ENCODE data around the gene PAX5. TPM values are rescaled to one million over a fixed set of nuclear protein-coding genes. Genes with fewer than 3 reads are reported as not detected.
A peak's percentile ranks its signal among the peaks of the same experiment; 100 is the strongest.

PAX5 gene
- total RNA-seq, 1 experiment from 2014 or later: 6.6 TPM

GRCh38 chr9:37038302-37038942, 4.4 kb upstream of the PAX5 start (continued):
- no peak for TF ChIP-seq MLX (CRISPR knock-in tag; IDR thresholded peaks at IDR 0.05)
- TF ChIP-seq, protein P1, sequence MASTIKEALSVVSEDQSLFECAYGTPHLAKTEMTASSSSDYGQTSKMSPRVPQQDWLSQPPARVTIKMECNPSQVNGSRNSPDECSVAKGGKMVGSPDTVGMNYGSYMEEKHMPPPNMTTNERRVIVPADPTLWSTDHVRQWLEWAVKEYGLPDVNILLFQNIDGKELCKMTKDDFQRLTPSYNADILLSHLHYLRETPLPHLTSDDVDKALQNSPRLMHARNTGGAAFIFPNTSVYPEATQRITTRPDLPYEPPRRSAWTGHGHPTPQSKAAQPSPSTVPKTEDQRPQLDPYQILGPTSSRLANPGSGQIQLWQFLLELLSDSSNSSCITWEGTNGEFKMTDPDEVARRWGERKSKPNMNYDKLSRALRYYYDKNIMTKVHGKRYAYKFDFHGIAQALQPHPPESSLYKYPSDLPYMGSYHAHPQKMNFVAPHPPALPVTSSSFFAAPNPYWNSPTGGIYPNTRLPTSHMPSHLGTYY (CRISPR knock-in tag; IDR thresholded peaks at IDR 0.05): no peak
- TF ChIP-seq GRHL2 (CRISPR knock-in tag; IDR thresholded peaks at IDR 0.05; ENCODE audit: insufficient replicate concordance, severe bottlenecking): no peak
- no peak for TF ChIP-seq FOXP4 (CRISPR knock-in tag; IDR thresholded peaks at IDR 0.05)
- TF ChIP-seq, protein P2, sequence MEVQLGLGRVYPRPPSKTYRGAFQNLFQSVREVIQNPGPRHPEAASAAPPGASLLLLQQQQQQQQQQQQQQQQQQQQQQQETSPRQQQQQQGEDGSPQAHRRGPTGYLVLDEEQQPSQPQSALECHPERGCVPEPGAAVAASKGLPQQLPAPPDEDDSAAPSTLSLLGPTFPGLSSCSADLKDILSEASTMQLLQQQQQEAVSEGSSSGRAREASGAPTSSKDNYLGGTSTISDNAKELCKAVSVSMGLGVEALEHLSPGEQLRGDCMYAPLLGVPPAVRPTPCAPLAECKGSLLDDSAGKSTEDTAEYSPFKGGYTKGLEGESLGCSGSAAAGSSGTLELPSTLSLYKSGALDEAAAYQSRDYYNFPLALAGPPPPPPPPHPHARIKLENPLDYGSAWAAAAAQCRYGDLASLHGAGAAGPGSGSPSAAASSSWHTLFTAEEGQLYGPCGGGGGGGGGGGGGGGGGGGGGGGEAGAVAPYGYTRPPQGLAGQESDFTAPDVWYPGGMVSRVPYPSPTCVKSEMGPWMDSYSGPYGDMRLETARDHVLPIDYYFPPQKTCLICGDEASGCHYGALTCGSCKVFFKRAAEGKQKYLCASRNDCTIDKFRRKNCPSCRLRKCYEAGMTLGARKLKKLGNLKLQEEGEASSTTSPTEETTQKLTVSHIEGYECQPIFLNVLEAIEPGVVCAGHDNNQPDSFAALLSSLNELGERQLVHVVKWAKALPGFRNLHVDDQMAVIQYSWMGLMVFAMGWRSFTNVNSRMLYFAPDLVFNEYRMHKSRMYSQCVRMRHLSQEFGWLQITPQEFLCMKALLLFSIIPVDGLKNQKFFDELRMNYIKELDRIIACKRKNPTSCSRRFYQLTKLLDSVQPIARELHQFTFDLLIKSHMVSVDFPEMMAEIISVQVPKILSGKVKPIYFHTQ (CRISPR knock-in tag; IDR thresholded peaks at IDR 0.05): no peak
- no peak for TF ChIP-seq NFATC4 (CRISPR knock-in tag; IDR thresholded peaks at IDR 0.05)
- no peak for TF ChIP-seq CTCF (IDR thresholded peaks at IDR 0.05)
- no peak for TF ChIP-seq MYBL2 (CRISPR knock-in tag; IDR thresholded peaks at IDR 0.05)

- DNase-seq (ENCODE audit: low spot score): peak; percentile 67
- peak; percentile 14 for ATAC-seq
- Mint-ChIP-seq H3K27ac (no peak overlapping the region), H3K4me1 (peaks cover 50% of the 10 kb centered on the region), H3K9me3 (no peaks in the 10 kb centered on the region), H3K27me3 (ENCODE audit: low read depth) (peaks cover 95% of the 10 kb centered on the region), H3K4me3 (peak overlapping the region; percentile 74), H3K36me3 (no peaks in the 10 kb centered on the region)
- ChIA-PET POLR2A (interaction anchor here (0.6 to 1.4 kb wide), 3 partner anchors 8 to 1279 kb away, joined by 3 to 8 read pairs (median 3); no protein-coding TSS in a partner anchor), CTCF (interaction anchor here (1.0 to 4.6 kb wide), 8 partner anchors 9 to 373 kb away, joined by 4 to 15 read pairs (median 5); partner anchors contain the start of gene ZCCHC7)
- TF ChIP-seq, protein P3, sequence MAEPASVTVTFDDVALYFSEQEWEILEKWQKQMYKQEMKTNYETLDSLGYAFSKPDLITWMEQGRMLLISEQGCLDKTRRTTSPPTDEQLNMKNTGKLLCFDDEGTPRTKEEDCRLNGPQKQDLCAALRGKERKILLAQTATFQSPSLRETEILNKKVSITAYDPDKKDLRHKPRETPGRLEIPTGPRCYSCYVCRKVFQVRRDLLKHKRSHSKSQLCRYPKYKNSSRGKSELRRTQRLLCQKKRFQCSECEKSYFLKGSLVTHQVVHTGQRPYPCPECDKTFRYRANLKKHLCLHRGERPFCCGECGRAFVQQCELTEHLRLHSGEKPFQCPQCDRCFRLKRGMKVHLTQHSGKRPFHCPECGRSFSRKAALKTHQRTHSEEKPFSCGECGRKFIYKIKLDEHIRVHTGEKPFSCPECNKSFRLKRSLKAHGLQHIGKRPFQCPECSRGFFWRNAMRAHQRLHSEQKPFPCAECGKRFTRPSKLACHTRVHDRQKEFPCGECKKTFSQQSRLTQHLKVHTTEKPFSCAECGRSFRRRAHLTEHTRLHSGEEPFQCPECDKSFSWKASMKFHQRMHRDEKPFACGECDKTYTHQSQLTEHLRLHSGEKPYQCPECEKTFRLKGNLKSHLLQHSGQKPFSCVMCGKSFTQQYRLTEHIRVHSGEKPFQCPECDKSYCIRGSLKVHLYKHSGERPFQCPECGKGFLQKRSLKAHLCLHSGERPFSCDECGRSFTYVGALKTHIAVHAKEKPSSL (CRISPR knock-in tag; conservative IDR thresholded peaks at IDR 0.05): no peak
- TF ChIP-seq, protein P4, sequence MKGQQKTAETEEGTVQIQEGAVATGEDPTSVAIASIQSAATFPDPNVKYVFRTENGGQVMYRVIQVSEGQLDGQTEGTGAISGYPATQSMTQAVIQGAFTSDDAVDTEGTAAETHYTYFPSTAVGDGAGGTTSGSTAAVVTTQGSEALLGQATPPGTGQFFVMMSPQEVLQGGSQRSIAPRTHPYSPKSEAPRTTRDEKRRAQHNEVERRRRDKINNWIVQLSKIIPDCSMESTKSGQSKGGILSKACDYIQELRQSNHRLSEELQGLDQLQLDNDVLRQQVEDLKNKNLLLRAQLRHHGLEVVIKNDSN (CRISPR knock-in tag; IDR thresholded peaks at IDR 0.05): peak; percentile 86
- TF ChIP-seq FOXK1 (CRISPR knock-in tag; IDR thresholded peaks at IDR 0.05) (peak; percentile 88), NFATC4 (CRISPR knock-in tag; IDR thresholded peaks at IDR 0.05) (no peak), GTF2I (CRISPR knock-in tag; conservative IDR thresholded peaks at IDR 0.05) (no peak), ZBTB43 (CRISPR knock-in tag; IDR thresholded peaks at IDR 0.05) (peak; percentile 88), E2F4 (CRISPR knock-in tag; IDR thresholded peaks at IDR 0.05; ENCODE audit: borderline replicate concordance, low read depth) (0 out of 2 replicates have a peak, but pooled peaks have one; percentile 37), ESRRA (CRISPR knock-in tag; IDR thresholded peaks at IDR 0.05; ENCODE audit: borderline replicate concordance) (peak; percentile 82; the same call in 1 of the 2 replicates), HMGXB4 (CRISPR knock-in tag; IDR thresholded peaks at IDR 0.05) (peak; percentile 89)
These were observed 3.6 kb upstream of the PAX5 start for GRCh38 chr9:37037503-37038301.

Measured in WTC11 (cell line).